ENCODE measurements around the gene PIAS1. TPM values are rescaled to one million over a fixed set of nuclear protein-coding genes. Genes with fewer than 3 reads are reported as not detected.

The PIAS1 gene
- total and polyA plus RNA-seq, 8 donors: 10.6 to 29.0 (median 17.6) TPM

DNA sequence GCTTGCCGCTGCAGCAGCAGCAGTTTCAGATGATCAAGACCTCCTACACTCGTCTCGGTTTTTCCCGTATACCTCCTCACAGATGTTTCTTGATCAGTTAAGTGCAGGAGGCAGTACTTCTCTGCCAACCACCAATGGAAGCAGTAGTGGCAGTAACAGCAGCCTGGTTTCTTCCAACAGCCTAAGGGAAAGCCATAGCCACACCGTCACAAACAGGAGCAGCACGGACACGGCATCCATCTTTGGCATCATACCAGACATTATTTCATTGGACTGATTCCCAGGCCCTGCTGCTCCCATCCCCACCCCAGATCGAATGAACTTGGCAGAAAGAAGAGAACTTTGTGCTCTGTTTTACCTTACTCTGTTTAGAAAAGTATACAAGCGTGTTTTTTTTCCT lies 133.4 kb downstream of the PIAS1 start:
- peak in 4 of 6 donors; percentile 57 to 85 (median 74) for DNase-seq
- H3K36me3 ChIP-seq: peaks cover 0 to 24% (median 5%) of the 10 kb centered on the region in 3 donors
- peak overlapping the region; percentile 40 to 54 (median 50) for H3K27ac ChIP-seq
- H3K27me3 ChIP-seq: no peaks in the 10 kb centered on the region
- ATAC-seq: peak; percentile 91 to 93 (median 92)
- H3K9me3 ChIP-seq: no peaks in the 10 kb centered on the region
- intact Hi-C loops (cut with DNase I): no loop called here
- H3K4me1 ChIP-seq: peaks cover 0 to 23% (median 22%) of the 10 kb centered on the region in 3 donors
- WGBS, 2 donors: 11 to 14% methylated on average over 9 of the region's 9 CpGs
- FAIRE-seq: peak; percentile 95
- peak overlapping the region in 1 of 4 donors; percentile 12 for H3K4me3 ChIP-seq
- TF ChIP-seq, protein P1, sequence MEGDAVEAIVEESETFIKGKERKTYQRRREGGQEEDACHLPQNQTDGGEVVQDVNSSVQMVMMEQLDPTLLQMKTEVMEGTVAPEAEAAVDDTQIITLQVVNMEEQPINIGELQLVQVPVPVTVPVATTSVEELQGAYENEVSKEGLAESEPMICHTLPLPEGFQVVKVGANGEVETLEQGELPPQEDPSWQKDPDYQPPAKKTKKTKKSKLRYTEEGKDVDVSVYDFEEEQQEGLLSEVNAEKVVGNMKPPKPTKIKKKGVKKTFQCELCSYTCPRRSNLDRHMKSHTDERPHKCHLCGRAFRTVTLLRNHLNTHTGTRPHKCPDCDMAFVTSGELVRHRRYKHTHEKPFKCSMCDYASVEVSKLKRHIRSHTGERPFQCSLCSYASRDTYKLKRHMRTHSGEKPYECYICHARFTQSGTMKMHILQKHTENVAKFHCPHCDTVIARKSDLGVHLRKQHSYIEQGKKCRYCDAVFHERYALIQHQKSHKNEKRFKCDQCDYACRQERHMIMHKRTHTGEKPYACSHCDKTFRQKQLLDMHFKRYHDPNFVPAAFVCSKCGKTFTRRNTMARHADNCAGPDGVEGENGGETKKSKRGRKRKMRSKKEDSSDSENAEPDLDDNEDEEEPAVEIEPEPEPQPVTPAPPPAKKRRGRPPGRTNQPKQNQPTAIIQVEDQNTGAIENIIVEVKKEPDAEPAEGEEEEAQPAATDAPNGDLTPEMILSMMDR (IDR thresholded peaks at IDR 0.05): no peak

DNA sequence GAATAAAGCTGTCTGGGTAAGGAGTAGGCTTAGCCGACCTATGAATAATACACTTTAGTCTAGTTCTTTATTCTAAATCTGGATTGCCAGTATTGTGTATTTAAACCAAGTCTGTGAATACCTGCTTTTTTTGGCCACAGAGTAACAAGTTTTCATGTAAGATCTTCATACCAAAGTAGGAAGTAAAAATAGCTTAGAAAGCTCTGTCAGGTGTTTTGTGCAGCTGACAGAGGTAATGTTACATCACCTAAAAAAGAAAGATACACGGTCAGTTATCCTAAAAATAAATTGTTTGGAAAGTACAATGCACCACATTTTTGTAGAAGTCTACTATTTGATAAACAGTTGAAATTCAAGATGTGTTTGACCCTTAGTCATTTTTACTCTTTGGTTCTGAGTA lies 134.5 kb downstream of the PIAS1 start:
- H3K36me3 ChIP-seq: peaks cover 0 to 25% (median 5%) of the 10 kb centered on the region in 3 donors
- TF ChIP-seq, protein P1 (IDR thresholded peaks at IDR 0.05): no peak
- ATAC-seq (no peak), DNase-seq (no peak), FAIRE-seq (no peak)
- H3K4me3 ChIP-seq: no peak overlapping the region
- no peaks in the 10 kb centered on the region for H3K9me3 ChIP-seq
- H3K27me3 ChIP-seq: no peaks in the 10 kb centered on the region
- peak overlapping the region in 1 of 4 donors; percentile 51 for H3K27ac ChIP-seq
- intact Hi-C loops (cut with DNase I): no loop called here
- 67 to 76% methylated on average over 2 of the region's 2 CpGs for WGBS, 2 donors
- H3K4me1 ChIP-seq: peaks cover 0 to 23% (median 22%) of the 10 kb centered on the region in 3 donors

DNA sequence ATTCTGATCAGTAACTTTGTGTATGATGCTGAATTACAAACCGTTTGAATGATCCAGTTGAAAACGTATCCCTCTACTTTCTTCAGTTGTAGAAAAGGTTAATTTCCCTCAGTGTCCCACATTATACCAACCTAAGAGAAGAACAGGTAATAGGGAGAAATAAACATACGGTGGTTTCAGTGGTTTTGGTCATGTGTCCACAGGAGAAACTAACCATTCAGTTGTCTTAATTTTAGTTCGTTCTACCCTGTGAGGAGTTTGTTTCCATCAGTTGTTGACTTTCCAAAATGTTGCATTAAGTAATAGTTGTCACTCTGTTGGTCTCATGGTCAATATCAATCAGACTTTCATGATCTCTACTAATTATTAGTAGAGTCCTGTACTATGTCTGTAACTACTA lies 135.9 kb downstream of the PIAS1 start:
- H3K27ac ChIP-seq: no peak overlapping the region
- DNase-seq: no peak
- peaks cover 0 to 23% (median 22%) of the 10 kb centered on the region in 3 donors for H3K4me1 ChIP-seq
- peaks cover 0 to 12% (median 1%) of the 10 kb centered on the region in 3 donors for H3K36me3 ChIP-seq
- H3K9me3 ChIP-seq: no peaks in the 10 kb centered on the region
- no peak overlapping the region for H3K4me3 ChIP-seq
- TF ChIP-seq, protein P1 (IDR thresholded peaks at IDR 0.05): no peak
- no peak for FAIRE-seq
- no peak for ATAC-seq
- H3K27me3 ChIP-seq: no peaks in the 10 kb centered on the region
- intact Hi-C loops (cut with DNase I): no loop called here
- WGBS, 2 donors: 93 to 94% methylated on average over 4 of the region's 4 CpGs

DNA sequence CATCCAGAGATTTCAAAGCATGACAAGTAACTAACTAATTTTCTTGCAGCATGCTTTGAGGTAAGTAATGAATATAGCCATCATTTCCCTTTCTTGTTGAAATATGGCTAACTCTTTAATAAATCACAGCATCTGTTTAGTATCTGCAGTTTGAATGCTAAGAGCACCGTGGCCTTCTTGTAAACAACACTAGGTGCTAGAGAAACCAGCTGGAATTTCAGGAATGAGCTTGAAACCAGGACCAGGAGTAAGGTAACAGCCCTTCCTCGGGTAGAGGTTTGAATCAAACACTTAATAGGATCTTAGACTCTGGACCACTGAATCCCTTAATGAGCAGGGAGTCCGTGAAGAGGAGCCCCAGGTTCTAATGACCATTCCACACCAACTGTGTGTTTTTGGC lies 137.4 kb downstream of the PIAS1 start:
- peaks cover 0 to 23% (median 19%) of the 10 kb centered on the region in 3 donors for H3K4me1 ChIP-seq
- H3K4me3 ChIP-seq: no peak overlapping the region
- intact Hi-C loops (cut with DNase I): no loop called here
- FAIRE-seq (no peak), ATAC-seq (no peak), DNase-seq (no peak)
- no peak overlapping the region for H3K27ac ChIP-seq
- 63 to 66% methylated on average over 3 of the region's 3 CpGs for WGBS, 2 donors
- TF ChIP-seq, protein P1 (IDR thresholded peaks at IDR 0.05): no peak
- H3K27me3 ChIP-seq: no peaks in the 10 kb centered on the region
- H3K9me3 ChIP-seq: no peaks in the 10 kb centered on the region
- H3K36me3 ChIP-seq: peaks cover 0 to 8% (median 0%) of the 10 kb centered on the region in 3 donors

DNA sequence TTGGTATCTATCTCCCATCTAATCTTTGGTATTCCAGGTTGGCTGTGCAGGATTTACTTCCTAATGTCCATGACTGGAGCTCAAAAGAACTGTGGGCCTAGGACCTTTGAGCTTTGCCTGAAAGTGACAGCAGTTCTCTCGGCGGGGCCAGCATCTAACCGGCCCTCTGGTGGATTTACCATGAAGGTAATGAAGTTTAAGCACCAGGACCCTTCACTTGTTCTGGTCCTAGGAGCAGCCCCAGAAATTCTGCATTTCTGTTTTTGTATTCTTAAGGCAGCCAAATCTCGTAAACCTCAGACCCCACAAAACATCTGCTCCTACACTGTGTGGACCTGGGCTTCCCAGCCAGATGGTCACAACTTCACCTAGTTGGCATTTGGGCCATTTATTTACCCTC lies 138.0 kb downstream of the PIAS1 start:
- Histone ChIP-seq H3K27ac (no peak overlapping the region), H3K4me1 (peaks cover 0 to 21% (median 18%) of the 10 kb centered on the region in 3 donors), H3K36me3 (peaks cover 0 to 8% (median 0%) of the 10 kb centered on the region in 3 donors), H3K27me3 (no peaks in the 10 kb centered on the region), H3K9me3 (no peaks in the 10 kb centered on the region), H3K4me3 (no peak overlapping the region)
- 93 to 95% methylated on average over 4 of the region's 4 CpGs for WGBS, 2 donors
- intact Hi-C loops (cut with DNase I): no loop called here
- no peak for DNase-seq
- ATAC-seq: no peak
- TF ChIP-seq, protein P1 (IDR thresholded peaks at IDR 0.05): no peak
- FAIRE-seq: no peak
